Measurements from ENCODE around the gene CLEC4C. TPM values are rescaled to one million over a fixed set of nuclear protein-coding genes. Genes with fewer than 3 reads are reported as not detected.

The CLEC4C gene
- total RNA-seq, 1 donor from 2014 or later: not detected

GRCh38 chr12:7723926-7724325 lies 23.2 kb downstream of the CLEC4C start:
- no peak for DNase-seq (ENCODE audit: low spot score)

GRCh38 chr12:7719946-7720730 lies 27.0 kb downstream of the CLEC4C start:
- DNase-seq (ENCODE audit: low spot score): no peak

- no peak for DNase-seq (ENCODE audit: low spot score)
Measured at GRCh38 chr12:7716381-7716780, 30.8 kb downstream of the CLEC4C start.

- no peak for DNase-seq (ENCODE audit: low spot score)
Measured at GRCh38 chr12:7712841-7713442, 34.2 kb downstream of the CLEC4C start.

- no peak for DNase-seq (ENCODE audit: low spot score)
Measured at GRCh38 chr12:7711133-7711532, 36.0 kb downstream of the CLEC4C start, which contains the start of gene DPPA3. DPPA3 (plus strand) TSS chr12:7711433; CDS start chr12:7711571, 138 bp downstream.

GRCh38 chr12:7709969-7710675 lies 37.1 kb downstream of the CLEC4C start:
- no peak for DNase-seq (ENCODE audit: low spot score)

GRCh38 chr12:7705846-7706245 lies 41.3 kb downstream of the CLEC4C start:
- DNase-seq (ENCODE audit: low spot score): no peak

GRCh38 chr12:7695566-7696197 lies 51.5 kb downstream of the CLEC4C start, which contains the start of gene GDF3:
GDF3 (minus strand) TSS chr12:7695775; CDS start chr12:7695728, 47 bp downstream.
- no peak for DNase-seq (ENCODE audit: low spot score)

GRCh38 chr12:7695237-7695560 lies 52.0 kb downstream of the CLEC4C start:
- no peak for DNase-seq (ENCODE audit: low spot score)

GRCh38 chr12:7694556-7695236 lies 52.5 kb downstream of the CLEC4C start:
- no peak for DNase-seq (ENCODE audit: low spot score)

GRCh38 chr12:7693793-7694192 lies 53.4 kb downstream of the CLEC4C start:
- no peak for DNase-seq (ENCODE audit: low spot score)

- no peak for DNase-seq (ENCODE audit: low spot score)
Measured at GRCh38 chr12:7681535-7681934, 65.6 kb downstream of the CLEC4C start.

Other genes starting within 250 kb of the CLEC4C start
- gene CD163, start 243.6 kb downstream of the CLEC4C start, total RNA-seq: 74.3 TPM
- gene APOBEC1, start 81.5 kb downstream of the CLEC4C start, total RNA-seq: not detected
- not detected for gene GDF3, start 51.6 kb downstream of the CLEC4C start, total RNA-seq
- not detected for gene DPPA3, start 35.9 kb downstream of the CLEC4C start, total RNA-seq
- gene NANOGNB, start 17.8 kb upstream of the CLEC4C start, total RNA-seq: not detected
- gene NANOG, start 42.0 kb upstream of the CLEC4C start, total RNA-seq: 2.5 TPM
- gene SLC2A14, start 125.5 kb upstream of the CLEC4C start, total RNA-seq: 0.31 TPM
- gene SLC2A3, start 188.8 kb upstream of the CLEC4C start, total RNA-seq: 61.9 TPM

All from ureter (tissue), 1 donor.